ENCODE measurements around the gene KANSL3.
A peak's percentile ranks its signal among the peaks of the same experiment; 100 is the strongest.

KANSL3 gene

DNA sequence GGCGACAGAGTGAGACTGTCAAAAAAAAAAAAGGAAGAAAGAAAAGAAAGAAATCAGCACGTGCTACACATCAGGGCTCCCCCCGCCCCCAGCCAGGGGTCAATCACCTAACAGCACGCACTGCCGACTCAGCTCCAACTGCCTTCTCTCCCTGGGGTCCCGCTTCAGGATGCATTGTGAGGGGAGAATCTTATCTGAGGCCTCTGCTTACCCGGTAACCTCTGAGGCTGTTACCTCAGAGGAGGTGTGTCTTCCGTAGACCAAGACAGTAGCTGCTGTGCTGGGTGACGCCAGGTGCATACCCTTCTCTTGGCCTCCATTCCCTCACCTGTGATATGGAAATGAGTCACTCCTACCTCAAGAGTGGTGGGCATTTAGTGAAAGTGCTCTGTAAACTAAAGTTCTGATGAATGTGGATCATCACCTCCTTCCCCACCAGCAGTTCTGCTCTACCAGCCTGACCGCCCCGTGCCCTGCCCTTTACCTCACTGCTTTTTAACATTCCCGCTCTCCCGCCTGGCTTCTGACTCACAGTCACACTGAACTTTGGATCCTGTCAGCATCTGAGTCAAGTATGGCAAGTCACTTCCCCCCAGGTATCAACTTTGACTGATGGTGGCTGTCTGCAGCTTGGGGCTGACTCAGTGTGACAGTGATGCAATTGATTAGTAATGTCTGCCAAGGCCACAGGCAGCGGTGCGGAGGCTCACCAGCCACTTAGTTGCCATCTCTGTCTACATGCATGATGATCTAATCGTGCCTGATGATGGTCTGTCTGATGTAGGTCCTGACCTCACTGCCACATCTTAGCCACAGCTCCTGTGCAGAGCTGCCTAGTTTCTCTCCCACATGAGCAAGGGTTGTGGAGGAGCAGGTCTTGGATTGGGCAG lies 81.4 kb downstream of the KANSL3 start:
- peak; percentile 70 for DNase-seq

DNA sequence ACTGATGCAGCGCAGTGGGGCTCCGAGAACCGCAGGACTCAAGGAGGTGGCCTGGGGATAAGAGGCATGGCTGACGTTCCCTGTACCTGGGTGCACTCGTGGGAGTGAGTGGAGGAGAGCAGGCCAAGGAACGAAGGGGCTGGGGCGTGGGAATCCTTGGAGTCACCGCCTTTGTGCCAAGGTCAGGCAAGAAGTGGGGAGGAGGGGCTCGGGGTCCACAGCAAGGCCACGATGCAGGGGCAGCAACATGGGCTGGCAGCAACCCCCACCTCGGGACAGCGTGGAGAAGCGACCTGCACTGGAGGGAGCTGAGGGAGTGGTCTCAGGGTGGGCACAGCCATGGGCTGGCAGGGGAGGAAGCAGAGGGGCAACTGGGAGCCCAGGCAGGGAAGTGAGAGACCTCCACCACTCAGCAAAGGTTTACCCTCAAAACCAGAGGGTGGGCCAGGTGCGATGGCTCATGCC lies 82.9 kb downstream of the KANSL3 start:
- DNase-seq = no peak

DNA sequence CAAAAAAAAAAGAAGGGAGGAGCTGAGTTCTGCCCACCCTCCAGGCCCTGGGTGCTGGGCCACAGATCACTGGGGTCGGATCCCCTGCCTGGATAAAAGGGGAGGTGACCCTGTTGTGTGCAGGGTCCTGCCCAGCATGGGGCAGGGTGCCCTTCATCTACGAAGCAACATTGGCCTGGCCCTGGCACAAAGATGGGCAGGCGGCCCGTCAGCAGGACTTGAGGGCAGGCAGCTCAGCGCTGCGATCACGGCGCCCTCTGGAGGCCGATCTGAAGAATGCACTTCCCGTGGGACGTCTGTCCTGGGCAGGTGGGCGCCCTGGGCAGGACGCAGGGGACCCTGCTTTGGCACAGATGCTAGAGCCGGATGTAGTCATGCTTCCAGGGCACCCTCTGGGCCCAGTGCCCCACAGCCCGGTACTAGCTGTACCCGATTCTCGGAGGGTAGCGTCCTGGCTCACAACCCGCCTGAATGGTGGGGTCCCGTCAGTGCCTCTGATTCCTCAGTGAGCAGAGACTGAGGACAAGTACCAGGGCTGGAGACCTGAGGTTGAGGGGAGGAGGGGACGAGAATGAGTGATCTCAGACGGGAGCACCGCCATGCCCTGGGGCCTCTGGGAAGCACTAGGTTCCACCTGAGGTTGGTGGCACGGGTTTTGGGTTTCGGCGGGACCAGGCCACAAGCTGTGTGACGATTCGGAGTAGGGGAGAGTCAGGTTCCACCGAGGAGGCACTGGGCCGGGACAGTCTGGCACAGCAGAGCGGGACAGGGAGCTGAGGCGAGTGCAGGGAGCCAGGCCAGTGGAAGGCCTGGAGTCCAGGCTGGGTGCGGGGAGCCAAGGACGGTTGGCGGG lies 83.6 kb downstream of the KANSL3 start:
- DNase-seq = peak; percentile 90

DNA sequence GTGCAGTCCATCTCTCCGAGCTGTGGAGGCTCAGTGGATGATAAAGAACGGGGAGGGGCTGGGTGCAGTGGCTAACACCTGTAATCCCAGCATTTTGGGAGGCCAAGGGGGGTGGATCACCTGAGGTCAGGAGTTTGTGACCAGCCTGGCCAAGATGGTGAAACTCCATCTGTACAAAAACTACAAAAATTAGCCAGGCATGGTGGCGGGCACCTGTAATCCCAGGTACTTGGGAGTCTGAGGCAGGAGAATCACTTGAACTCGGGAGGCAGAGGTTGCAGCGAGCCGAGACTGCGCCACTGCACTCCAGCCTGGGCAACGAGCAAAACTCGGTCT lies 84.2 kb downstream of the KANSL3 start:
- DNase-seq = peak; percentile 61

DNA sequence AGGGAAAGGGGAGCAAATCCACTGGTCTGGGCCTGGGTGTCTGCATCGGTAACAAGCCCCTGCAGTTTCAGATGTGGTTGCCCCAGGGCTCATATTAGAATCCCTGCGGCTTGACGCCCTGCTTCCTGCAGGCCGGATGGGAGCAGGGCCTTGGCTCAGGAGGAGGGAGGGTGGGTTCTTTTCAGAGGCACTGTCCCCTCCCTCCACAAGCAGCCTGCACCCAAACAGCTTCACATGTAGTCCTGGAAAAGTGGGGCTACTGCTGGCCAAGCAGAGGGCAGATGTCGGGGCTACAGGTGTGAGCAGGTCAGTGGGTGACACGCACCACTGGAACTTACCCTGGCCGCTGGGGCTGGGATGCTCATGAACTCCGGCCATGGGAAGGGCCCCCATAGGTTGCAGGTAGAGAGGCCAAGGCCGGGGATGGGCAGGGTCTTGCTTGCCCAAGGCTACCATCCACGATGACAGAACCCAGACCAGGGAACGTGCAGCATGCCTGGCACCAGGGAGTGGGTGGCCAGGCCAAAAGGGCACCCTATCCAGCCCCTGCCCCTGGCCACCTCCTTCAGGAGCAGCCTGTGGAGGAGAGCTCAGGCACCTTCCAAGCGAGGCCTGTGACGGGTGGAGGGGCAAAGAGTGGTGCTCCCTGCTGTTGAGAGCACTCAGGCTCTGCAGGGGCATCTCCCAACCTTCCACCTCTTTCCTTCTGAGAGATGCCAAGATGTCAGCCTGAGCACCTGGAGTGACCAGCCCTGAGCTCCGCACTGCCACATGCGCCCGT lies 84.7 kb downstream of the KANSL3 start:
- DNase-seq = peak; percentile 65

DNA sequence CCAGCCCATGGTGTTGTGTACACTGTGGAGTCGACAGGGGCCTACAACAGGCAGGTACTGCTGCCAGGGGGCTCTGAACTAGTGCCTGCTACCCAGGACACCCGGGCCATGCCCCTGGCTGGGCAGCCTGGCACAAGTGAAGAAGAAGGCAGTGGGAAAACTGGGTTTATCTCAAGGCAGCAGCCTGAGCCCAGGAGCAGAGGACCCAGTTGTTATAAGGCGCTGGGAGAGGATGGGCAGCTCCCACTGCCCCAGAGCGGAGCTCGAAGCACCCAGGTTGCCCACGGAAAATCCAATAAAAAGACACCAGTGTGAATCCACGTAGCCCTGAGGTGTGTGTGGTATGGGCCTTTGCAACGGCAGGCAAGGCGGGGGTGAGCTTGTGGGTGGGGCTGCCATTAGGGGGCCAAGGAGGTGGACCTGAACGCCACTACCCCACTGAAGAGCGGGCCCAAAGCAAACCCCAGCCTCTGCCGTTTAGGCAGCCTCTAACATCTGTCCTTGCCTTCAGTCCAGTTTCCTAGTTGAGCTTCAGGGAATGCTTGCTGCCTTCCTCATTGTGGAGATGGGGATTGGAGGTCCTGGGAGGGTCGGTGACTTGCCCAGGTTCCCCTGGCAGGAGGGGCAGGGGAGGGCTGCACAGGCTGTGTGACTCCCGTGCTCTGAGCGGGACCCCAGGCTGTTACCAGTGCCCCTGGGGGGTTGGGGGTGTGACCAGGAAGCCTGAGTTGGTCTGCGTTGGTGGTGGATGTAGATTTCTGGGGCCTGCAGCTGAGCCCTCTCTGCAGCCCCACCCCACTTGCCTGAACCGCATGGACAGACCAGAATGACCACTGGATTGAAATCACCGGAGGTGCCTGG lies 85.6 kb downstream of the KANSL3 start:
- peak; percentile 64 for DNase-seq

DNA sequence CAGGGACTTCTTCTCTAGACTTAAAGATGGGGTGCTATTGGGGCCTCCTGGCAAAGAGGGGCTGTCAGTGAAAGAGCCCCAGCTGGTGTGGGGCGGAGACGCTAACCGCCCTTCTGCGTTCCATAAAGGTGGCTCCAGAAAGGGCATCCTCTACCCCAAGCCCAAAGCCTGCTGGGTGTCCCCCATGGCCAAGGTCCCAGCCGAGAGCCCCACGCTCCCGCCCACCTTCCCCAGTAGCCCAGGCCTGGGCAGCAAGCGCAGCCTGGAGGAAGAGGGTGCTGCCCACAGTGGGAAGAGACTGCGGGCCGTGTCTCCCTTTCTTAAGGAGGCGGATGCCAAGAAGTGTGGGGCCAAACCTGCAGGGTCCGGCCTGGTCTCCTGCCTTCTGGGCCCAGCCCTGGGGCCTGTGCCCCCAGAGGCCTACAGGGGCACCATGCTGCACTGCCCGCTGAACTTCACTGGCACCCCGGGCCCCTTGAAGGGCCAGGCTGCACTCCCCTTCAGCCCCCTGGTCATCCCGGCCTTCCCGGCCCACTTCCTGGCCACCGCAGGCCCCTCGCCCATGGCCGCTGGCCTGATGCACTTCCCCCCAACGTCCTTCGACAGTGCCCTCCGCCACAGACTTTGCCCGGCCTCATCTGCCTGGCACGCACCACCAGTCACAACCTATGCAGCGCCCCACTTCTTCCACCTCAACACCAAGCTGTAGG lies 86.4 kb downstream of the KANSL3 start:
- DNase-seq = no peak

DNA sequence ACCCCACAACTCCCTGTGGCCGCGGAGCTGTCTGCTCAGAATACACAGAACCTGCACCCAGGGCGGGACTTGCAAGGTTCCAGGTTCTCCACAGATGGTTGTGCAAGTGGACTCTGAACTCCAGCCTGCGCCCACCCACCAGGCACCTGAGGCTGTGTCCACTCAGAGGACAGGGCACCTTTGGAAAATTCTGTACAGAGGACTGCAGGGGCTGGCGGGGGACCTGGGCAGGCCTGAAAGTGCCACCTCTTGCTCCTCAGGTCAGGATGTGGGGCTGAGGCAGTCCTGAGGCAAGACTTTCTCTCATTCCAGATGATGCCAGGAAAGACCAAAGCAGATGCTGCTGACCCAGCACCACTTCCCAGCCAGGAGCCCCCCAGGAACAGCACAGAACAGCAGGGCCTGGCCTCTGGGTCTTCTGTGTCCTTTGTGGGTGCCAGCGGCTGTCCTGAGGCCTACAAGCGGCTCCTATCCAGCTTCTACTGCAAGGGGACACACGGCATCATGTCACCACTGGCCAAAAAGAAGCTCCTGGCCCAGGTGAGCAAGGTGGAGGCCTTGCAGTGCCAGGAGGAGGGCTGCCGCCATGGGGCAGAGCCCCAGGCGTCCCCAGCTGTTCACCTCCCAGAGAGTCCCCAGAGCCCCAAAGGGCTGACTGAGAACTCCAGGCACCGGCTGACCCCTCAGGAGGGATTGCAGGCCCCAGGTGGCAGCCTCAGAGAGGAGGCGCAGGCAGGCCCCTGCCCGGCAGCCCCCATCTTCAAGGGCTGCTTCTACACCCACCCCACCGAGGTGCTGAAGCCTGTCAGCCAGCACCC lies 87.1 kb downstream of the KANSL3 start:
- DNase-seq = peak; percentile 55

DNA sequence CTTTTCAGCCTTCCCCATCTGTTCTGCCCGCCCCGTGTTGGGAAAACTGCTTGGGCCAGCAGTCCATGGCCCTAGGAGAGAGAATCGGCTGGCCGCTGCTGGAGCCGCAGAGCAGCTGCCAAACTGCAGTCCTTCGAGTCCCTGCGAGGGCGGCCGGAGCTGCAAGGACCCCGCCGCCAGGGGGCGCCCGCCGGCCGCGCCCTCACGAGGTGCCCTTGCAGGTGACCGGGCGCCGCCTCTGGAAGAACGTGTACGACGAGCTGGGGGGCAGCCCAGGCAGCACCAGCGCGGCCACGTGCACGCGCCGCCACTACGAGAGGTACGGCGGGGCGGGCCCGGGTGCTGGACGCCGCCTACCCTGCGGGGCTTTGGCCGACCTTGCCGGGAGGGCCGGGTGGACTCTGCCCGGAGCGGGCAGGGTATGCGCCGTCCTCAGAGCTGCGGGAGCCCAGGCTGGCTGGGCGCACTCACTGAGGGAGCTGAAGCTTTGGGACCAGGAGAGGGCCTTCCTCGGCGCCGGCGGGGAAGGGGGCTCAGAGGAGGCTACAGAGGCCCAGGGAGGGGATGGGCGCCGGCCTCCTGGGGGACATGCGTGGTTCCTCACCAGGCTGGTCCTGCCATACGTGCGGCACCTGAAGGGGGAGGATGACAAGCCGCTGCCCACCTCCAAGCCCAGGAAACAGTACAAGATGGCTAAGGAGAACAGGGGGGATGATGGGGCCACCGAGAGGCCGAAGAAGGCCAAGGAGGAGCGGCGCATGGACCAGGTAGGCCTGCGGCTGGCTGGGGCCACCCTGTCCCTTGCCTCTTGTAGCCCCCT lies 87.9 kb downstream of the KANSL3 start:
- DNase-seq = no peak

DNA sequence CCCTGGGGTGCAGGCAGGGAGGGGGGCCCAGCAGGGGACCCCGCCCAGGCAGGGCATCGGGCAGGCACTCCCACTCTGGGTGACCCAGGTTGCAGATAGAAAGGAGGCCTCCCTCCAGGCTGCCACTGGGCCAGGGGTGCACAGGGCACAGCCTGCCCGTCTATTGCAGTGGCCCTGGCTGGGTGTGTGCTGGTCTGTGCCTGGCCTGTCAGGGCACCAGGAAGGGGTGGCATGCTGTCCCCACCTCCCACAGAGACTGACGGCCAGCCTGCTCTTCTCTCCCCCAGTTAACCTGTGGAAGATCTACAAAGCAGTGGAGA lies 88.7 kb downstream of the KANSL3 start:
- no peak for DNase-seq

DNA sequence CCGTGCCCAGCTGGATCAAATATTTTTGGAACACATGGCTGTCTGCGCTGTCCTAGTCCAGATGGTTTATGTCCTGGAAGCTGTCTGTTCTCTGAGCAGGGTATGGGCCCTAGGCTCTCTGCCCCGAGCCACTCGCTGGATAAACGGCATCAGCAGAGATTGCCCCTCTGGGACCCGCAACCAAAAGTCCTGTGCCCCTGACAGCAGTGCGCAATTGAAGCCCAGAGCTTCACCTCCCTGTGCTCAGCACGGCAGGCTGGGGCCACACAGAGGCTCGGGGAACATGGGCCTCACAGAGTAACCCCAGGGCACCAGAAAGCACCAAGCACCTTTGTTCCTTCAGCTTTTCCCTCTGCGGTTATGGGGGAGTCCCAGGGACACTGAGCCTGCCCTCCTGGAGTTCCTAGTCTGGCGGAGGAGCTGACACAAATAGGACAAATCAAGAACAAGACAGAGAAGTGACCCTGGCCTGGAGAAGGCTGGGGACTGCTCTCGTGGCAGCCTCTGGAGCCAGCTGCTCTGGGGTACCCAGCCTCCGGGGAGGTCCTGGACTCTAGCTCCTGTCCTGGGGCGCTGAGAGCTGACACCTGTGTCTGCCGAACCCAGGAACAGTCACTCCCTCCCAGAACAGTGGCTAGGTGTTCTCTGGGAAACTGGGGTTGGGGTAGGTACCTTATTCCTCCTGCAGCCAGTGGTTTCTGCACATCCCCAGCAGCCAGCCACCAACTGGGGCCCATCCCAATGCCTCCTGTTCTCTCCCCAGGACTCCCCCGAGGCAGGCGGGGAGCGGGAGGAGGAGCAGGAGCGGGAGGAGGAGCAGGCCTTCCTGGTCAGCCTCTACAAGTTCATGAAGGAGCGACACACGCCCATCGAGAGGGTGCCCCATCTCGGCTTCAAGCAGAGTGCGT lies 89.3 kb downstream of the KANSL3 start:
- DNase-seq = no peak

DNA sequence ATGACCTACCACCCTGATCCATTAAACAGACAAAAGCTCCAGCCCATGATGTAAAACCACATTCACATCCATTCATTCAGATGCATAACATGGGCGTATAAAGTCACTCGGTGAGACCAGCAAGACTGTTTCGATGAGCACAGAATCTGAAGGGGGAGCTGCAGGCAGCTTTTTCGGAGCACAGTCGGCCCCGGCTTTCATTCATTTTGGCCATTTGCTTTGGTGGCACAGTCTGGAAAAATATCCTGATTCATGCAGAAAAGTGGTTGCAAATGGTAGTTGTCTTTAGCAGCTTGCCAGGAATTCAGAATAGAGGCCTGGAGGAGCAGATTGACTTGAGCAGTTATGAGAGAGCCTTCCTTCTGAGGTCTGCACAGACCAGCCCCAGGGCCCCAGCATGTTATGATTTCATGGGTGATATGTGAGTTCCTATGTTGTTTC lies 90.4 kb downstream of the KANSL3 start:
- DNase-seq = no peak

DNA sequence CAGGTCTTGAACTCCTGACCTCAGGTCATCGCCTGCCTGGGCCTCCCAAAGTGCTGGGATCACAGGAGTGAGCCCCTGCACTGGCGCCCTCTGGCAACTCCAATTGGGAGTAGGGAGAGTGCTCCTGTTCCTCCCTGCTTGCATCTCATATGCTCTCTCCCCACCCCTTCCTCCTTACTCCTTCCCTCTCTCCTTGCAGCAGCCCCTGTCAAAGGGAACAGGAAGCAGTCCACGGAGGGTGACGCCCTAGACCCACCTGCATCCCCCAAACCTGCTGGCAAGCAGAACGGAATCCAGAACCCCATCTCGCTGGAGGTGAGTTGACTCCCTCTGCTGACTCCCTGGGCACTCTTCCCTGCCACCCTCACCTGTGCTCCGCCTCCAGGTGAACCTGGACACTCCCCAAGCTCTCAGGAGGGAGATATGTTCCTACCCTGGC lies 90.9 kb downstream of the KANSL3 start:
- no peak for DNase-seq

DNA sequence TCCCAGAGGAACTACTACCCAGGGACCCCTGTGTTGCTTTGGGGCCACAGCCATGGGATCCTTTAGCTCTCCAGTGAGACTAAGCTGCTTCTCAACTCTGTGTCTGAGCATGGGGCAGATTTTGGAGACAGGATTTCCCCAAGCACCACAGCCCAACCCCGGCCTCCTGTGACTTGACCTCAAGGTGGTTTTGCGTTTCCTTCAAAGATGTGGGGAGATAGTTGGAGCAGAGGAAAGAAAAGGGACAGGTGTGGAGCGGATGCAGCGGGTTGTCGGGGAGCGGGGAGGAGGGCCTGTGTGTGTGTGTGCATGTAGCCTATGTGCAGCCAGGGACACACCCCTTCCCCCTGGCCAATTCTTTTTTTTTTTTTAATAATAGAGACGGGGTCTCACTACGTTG lies 91.3 kb downstream of the KANSL3 start:
- DNase-seq = no peak

DNA sequence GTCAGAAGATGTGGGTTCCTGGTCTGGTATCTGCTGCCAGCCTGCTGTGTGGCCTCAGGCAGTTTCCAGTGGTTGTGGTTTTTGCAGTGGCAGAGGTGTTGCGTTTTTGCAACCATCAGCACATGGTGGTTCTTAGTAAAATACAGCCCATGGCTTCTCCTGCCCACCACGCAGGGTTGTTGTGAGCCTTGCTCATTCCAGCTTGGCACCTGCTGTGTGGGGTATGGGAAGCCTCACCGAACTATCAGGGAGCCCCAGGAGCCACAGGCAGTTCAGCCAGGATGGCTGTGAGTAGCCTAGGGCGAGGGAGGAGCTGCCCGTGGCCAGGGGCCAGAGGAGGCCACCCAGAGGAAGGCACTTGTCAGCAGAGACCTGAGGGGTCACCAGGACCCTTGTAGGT lies 91.8 kb downstream of the KANSL3 start:
- peak; percentile 61 for DNase-seq
